ENCODE measurements around the gene AOPEP.

The AOPEP gene

GRCh38 chr9:95058121-95058785 lies 331.8 kb downstream of the AOPEP start:
- TF ChIP-seq NFIC (IDR thresholded peaks at IDR 0.05) = no peak
- TF ChIP-seq REST (IDR thresholded peaks at IDR 0.05; ENCODE audit: low read depth) = no peak
- no peak for TF ChIP-seq USF1 (IDR thresholded peaks at IDR 0.05)
- no peak for TF ChIP-seq EGR1 (IDR thresholded peaks at IDR 0.05)
- no peak for TF ChIP-seq MAX (IDR thresholded peaks at IDR 0.05)
- no peak for TF ChIP-seq YY1 (IDR thresholded peaks at IDR 0.05; ENCODE audit: low read depth)
- TF ChIP-seq ZBTB7A (IDR thresholded peaks at IDR 0.05; ENCODE audit: low read depth) = no peak
- no peak for TF ChIP-seq RAD21 (IDR thresholded peaks at IDR 0.05; ENCODE audit: low read depth)
- no peak for TF ChIP-seq CREB1 (IDR thresholded peaks at IDR 0.05; ENCODE audit: low read depth)
- no peak for TF ChIP-seq TAF1 (IDR thresholded peaks at IDR 0.05; ENCODE audit: low read depth)
- TF ChIP-seq TCF12 (IDR thresholded peaks at IDR 0.05; ENCODE audit: low read depth) = no peak
- no peak for TF ChIP-seq FOXM1 (IDR thresholded peaks at IDR 0.05; ENCODE audit: borderline replicate concordance, low read depth)
- no peak for TF ChIP-seq TEAD4 (IDR thresholded peaks at IDR 0.05)

- TF ChIP-seq MAX (IDR thresholded peaks at IDR 0.05) = no peak
- TF ChIP-seq TCF12 (IDR thresholded peaks at IDR 0.05; ENCODE audit: low read depth) = no peak
- TF ChIP-seq CREB1 (IDR thresholded peaks at IDR 0.05; ENCODE audit: low read depth) = no peak
- no peak for TF ChIP-seq RAD21 (IDR thresholded peaks at IDR 0.05; ENCODE audit: low read depth)
- no peak for TF ChIP-seq TAF1 (IDR thresholded peaks at IDR 0.05; ENCODE audit: low read depth)
- TF ChIP-seq REST (IDR thresholded peaks at IDR 0.05; ENCODE audit: low read depth) = no peak
- TF ChIP-seq NFIC (IDR thresholded peaks at IDR 0.05) = no peak
- TF ChIP-seq EP300 (IDR thresholded peaks at IDR 0.05; ENCODE audit: borderline replicate concordance) = no peak
These were observed 332.4 kb downstream of the AOPEP start for GRCh38 chr9:95058795-95059386.

- no peak for TF ChIP-seq FOXM1 (IDR thresholded peaks at IDR 0.05; ENCODE audit: borderline replicate concordance, low read depth)
- no peak for TF ChIP-seq EGR1 (IDR thresholded peaks at IDR 0.05)
- no peak for TF ChIP-seq ZBTB7A (IDR thresholded peaks at IDR 0.05; ENCODE audit: low read depth)
- TF ChIP-seq USF1 (IDR thresholded peaks at IDR 0.05) = no peak
- TF ChIP-seq REST (IDR thresholded peaks at IDR 0.05; ENCODE audit: low read depth) = no peak
- no peak for TF ChIP-seq MAX (IDR thresholded peaks at IDR 0.05)
- TF ChIP-seq RAD21 (IDR thresholded peaks at IDR 0.05; ENCODE audit: low read depth) = no peak
- TF ChIP-seq CREB1 (IDR thresholded peaks at IDR 0.05; ENCODE audit: low read depth) = no peak
- TF ChIP-seq CEBPB (IDR thresholded peaks at IDR 0.05) = no peak
- no peak for TF ChIP-seq NFIC (IDR thresholded peaks at IDR 0.05)
- no peak for TF ChIP-seq YY1 (IDR thresholded peaks at IDR 0.05; ENCODE audit: low read depth)
- TF ChIP-seq EP300 (IDR thresholded peaks at IDR 0.05; ENCODE audit: borderline replicate concordance) = no peak
- no peak for TF ChIP-seq TCF12 (IDR thresholded peaks at IDR 0.05; ENCODE audit: low read depth)
- no peak for TF ChIP-seq TAF1 (IDR thresholded peaks at IDR 0.05; ENCODE audit: low read depth)
- no peak for TF ChIP-seq TEAD4 (IDR thresholded peaks at IDR 0.05)
These were observed 333.7 kb downstream of the AOPEP start for GRCh38 chr9:95060234-95060633.

GRCh38 chr9:95060916-95061315 lies 334.4 kb downstream of the AOPEP start:
- TF ChIP-seq EGR1 (IDR thresholded peaks at IDR 0.05) = no peak
- TF ChIP-seq TCF12 (IDR thresholded peaks at IDR 0.05; ENCODE audit: low read depth) = no peak
- no peak for TF ChIP-seq NFIC (IDR thresholded peaks at IDR 0.05)
- TF ChIP-seq EP300 (IDR thresholded peaks at IDR 0.05; ENCODE audit: borderline replicate concordance) = no peak
- TF ChIP-seq TEAD4 (IDR thresholded peaks at IDR 0.05) = no peak
- no peak for TF ChIP-seq REST (IDR thresholded peaks at IDR 0.05; ENCODE audit: low read depth)
- no peak for TF ChIP-seq USF1 (IDR thresholded peaks at IDR 0.05)
- TF ChIP-seq CREB1 (IDR thresholded peaks at IDR 0.05; ENCODE audit: low read depth) = no peak
